ENCODE results near the gene CLEC4M.
"Not testable (repeated sequence)": the region's sequence is repeated elsewhere in the genome, so short reads cannot be mapped to it uniquely, and the experiment has no call there.

Gene CLEC4M

DNA sequence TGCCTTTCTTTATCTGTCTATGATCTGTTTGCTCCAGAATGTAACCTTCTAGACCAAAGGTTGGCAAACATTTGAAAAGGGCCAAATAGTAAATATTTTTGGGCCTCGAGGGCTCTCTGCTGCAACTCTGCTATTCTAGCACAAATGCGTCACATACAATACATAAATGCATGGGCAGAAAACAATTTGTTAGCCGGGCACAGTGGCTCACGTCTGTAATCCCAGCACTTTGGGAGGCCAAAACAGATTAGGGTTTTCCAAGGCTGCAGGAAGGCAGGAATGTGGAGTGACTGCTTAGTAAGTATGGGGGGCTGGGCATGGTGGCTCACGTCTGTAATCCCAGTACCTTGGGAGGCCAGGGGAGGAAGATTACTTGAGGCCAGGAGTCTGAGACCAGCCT, 45.1 kb downstream of the CLEC4M start:
- no peak for DNase-seq (ENCODE audit: low spot score)

DNA sequence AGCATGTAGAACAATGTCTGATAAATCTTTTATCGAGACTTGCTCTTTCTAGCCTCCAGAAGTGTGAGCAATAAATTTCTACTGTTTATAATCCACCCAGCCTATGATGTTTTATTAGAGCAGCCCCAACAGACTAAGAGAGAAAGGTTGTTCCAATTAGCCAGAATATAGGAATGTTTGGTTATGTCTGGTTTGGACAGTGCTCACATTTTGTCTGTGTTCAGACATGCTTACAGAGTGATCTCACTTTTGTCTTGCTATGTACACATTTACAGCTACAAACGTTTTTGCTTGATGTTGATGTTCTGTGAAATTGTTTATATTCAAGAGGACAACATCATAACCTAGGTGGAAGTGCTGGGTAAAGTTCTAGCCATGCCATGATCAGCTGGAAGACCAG, 48.9 kb downstream of the CLEC4M start:
- no peak for DNase-seq (ENCODE audit: low spot score)

DNA sequence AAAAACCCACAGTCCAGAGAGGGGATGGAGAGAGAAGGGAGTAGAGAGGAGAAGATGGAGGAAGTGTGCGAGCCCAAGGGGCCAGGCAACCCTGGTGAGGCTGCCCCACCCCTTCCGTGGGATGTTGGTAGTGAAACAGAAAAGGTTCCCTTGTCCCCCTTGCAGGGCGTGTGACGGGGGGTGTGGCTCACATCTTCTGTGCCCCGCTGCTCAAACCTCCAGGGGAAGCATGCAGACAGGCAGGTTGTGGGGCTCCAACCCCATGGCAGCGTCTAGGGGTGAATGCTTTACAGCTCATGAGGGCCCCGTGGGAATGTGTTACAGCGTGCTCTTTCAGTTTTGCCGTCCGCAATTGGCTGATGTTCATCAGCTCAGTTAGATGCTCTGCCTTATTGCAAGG, 52.3 kb downstream of the CLEC4M start:
- no peak for DNase-seq (ENCODE audit: low spot score)

GRCh38 chr19:7816040-7816439, 53.0 kb downstream of the CLEC4M start:
- DNase-seq (ENCODE audit: low spot score): not testable (repeated sequence)

GRCh38 chr19:7817801-7818200, 54.8 kb downstream of the CLEC4M start:
- no peak for DNase-seq (ENCODE audit: low spot score)

GRCh38 chr19:7818806-7819205, 55.8 kb downstream of the CLEC4M start:
- no peak for DNase-seq (ENCODE audit: low spot score)
